OCI-LY7 (cell line): ENCODE data around the gene PTGER3. TPM values are rescaled to one million over a fixed set of nuclear protein-coding genes. Genes with fewer than 3 reads are reported as not detected.

Source experiments
- BruUV-seq: library from RNA; stranded (reverse); fragments of 400-500 nt; replicated peaks from 2 replicates; lab custom pipeline; 2021; lab: Mats Ljungman, UMichigan
- CTCF ChIA-PET: fragments of 300-600 bp; sonication (Branson Sonifier 250); formaldehyde crosslinking; loops from one replicate; lab custom pipeline; 2022; ENCODE audit warnings: antibody characterized with exemption; ENCODE audit not compliant: unreplicated experiment; lab: Charles Lee
- POLR2A ChIA-PET: fragments of 300-600 bp; sonication (Branson Sonifier 250); formaldehyde crosslinking; loops from one replicate; lab custom pipeline; 2022; ENCODE audit warnings: antibody characterized with exemption; lab: Charles Lee
- DNase-seq: peaks from one replicate; pipeline ENCODE4 v3.0.0-alpha.2; 2015; ENCODE audit warnings: low spot score
- H2AFZ ChIP-seq: fragments of 200-600 bp; sonication (generic), shearing (Covaris generic); 2 replicates; pipeline ENCODE4 v1.6.1; 2014; ENCODE audit warnings: mild to moderate bottlenecking, antibody characterized with exemption, low read length, moderate library complexity
- H3K27ac ChIP-seq: fragments of 200-600 bp; sonication (generic); 2 replicates; pipeline ENCODE4 v1.5.1; 2014; ENCODE audit warnings: mixed run types, low read depth, mild to moderate bottlenecking, moderate library complexity, low read length, inconsistent platforms; ENCODE audit not compliant: poor library complexity, severe bottlenecking
- H3K36me3 ChIP-seq: fragments of 200-600 bp; sonication (generic); 2 replicates; pipeline ENCODE4 v1.6.1; 2014; ENCODE audit warnings: mild to moderate bottlenecking, antibody characterized with exemption, low read length, moderate library complexity, mixed read lengths; ENCODE audit not compliant: insufficient read depth
- H3K4me1 ChIP-seq: fragments of 200-600 bp; sonication (generic); 2 replicates; pipeline ENCODE4 v1.5.1; 2014; ENCODE audit warnings: mild to moderate bottlenecking, low read length; ENCODE audit not compliant: insufficient read depth, poor library complexity, severe bottlenecking
- H3K4me2 ChIP-seq: fragments of 200-600 bp; sonication (generic); 2 replicates; pipeline ENCODE4 v1.6.1; 2014; ENCODE audit warnings: mild to moderate bottlenecking, low read length
- H3K4me3 ChIP-seq: fragments of 200-600 bp; sonication (generic); 2 replicates; pipeline ENCODE4 v1.5.1; 2014; ENCODE audit warnings: mild to moderate bottlenecking, low read depth, low read length; ENCODE audit not compliant: poor library complexity, severe bottlenecking
- H3K79me2 ChIP-seq: fragments of 200-600 bp; sonication (generic); 2 replicates; pipeline ENCODE4 v1.6.1; 2016; ENCODE audit warnings: low read depth, mild to moderate bottlenecking, low read length, moderate library complexity, mixed read lengths; ENCODE audit not compliant: insufficient read depth
- H3K9me2 ChIP-seq: fragments of 200-600 bp; sonication (generic); 2 replicates; pipeline ENCODE4 v1.6.1; 2016; ENCODE audit warnings: mild to moderate bottlenecking, low read length, mixed read lengths; ENCODE audit not compliant: insufficient read depth
- H3K9me3 ChIP-seq: fragments of 200-600 bp; sonication (generic); 2 replicates; pipeline ENCODE4 v1.6.1; 2014; ENCODE audit warnings: mild to moderate bottlenecking, mixed run types, low read length, mixed read lengths
- H4K20me1 ChIP-seq: fragments of 200-600 bp; sonication (generic); 2 replicates; pipeline ENCODE4 v1.6.1; 2014; ENCODE audit warnings: mild to moderate bottlenecking, antibody characterized with exemption, low read length, moderate library complexity, mixed read lengths; ENCODE audit not compliant: insufficient read depth
- CTCF ChIP-seq: fragments of 200-600 bp; sonication (generic); conservative IDR thresholded peaks from 2 replicates; pipeline ENCODE4 v1.5.1; 2014; ENCODE audit warnings: mild to moderate bottlenecking, antibody characterized with exemption, low read length, moderate library complexity, mixed read lengths
- EZH2phosphoT487 ChIP-seq: fragments of 200-600 bp; sonication (generic); IDR thresholded peaks from 2 replicates; pipeline ENCODE4 v1.6.1; 2018; ENCODE audit warnings: low read depth, borderline replicate concordance, mild to moderate bottlenecking, mixed run types, antibody characterized with exemption, low read length, moderate library complexity, mixed read lengths
- intact Hi-C: fragments of 100-400 bp; cut with micrococcal nuclease; formaldehyde crosslinking; loops from one replicate; pipeline ENCODE4 v1.10.0; 2022; ENCODE audit not compliant: unreplicated experiment
- total RNA-seq, 2 experiments: library from RNA; depleted of rRNA in 1 of 2; stranded (reverse); fragments of >200 nt in 1 of 2; shearing (Covaris generic) in 1 of 2; gene quantifications; 2 replicates each; pipeline ENCODE4 v1.2.3, GENCODE V29; 2014 to 2022

The PTGER3 gene
- total RNA-seq, 2 experiments from 2014 or later = 0.13 TPM; not detected in 1

- TF ChIP-seq CTCF = no peak
- TF ChIP-seq EZH2phosphoT487 = no peak
- Histone ChIP-seq H3K36me3 (no peaks in the 10 kb centered on the region), H3K79me2 (no peaks in the 10 kb centered on the region), H3K4me2 (no peak overlapping the region), H4K20me1 (no peaks in the 10 kb centered on the region), H3K27ac (no peak overlapping the region), H3K4me1 (no peaks in the 10 kb centered on the region), H3K4me3 (no peak overlapping the region), H3K9me3 (no peaks in the 10 kb centered on the region), H3K9me2 (no peaks in the 10 kb centered on the region), H2AFZ (no peak overlapping the region)
- ChIA-PET POLR2A (interaction anchor here (0.5 kb wide), 1 partner anchor 575 kb away, joined by 3 read pairs; no protein-coding TSS in a partner anchor), CTCF (no interaction called here)
- no peak for DNase-seq
- intact Hi-C loops = no loop called here
- no TSS peak for BruUV-seq
Observed at GRCh38 chr1:71023515-71023914, 24.1 kb downstream of the PTGER3 start.

GRCh38 chr1:71019233-71019969 lies 28.2 kb downstream of the PTGER3 start:
- POLR2A ChIA-PET = interaction anchor here (1.0 to 1.3 kb wide), 3 partner anchors 13 to 19 kb away, joined by 4 read pairs; no protein-coding TSS in a partner anchor
- BruUV-seq = no TSS peak
- Histone ChIP-seq H4K20me1 (no peaks in the 10 kb centered on the region), H3K4me2 (no peak overlapping the region), H3K9me3 (no peaks in the 10 kb centered on the region), H2AFZ (no peak overlapping the region), H3K79me2 (no peaks in the 10 kb centered on the region), H3K27ac (no peak overlapping the region), H3K36me3 (no peaks in the 10 kb centered on the region), H3K4me1 (no peaks in the 10 kb centered on the region), H3K4me3 (no peak overlapping the region), H3K9me2 (no peaks in the 10 kb centered on the region)
- DNase-seq = no peak
- intact Hi-C loops = no loop called here
- CTCF ChIA-PET = no interaction called here
- TF ChIP-seq EZH2phosphoT487 = no peak
- no peak for TF ChIP-seq CTCF

GRCh38 chr1:71018791-71019190 lies 28.8 kb downstream of the PTGER3 start:
- Histone ChIP-seq H3K4me1 (no peaks in the 10 kb centered on the region), H3K4me3 (no peak overlapping the region), H3K9me3 (no peaks in the 10 kb centered on the region), H3K79me2 (no peaks in the 10 kb centered on the region), H3K27ac (no peak overlapping the region), H3K36me3 (no peaks in the 10 kb centered on the region), H3K9me2 (no peaks in the 10 kb centered on the region), H2AFZ (no peak overlapping the region), H3K4me2 (no peak overlapping the region), H4K20me1 (no peaks in the 10 kb centered on the region)
- BruUV-seq = no TSS peak
- POLR2A ChIA-PET = interaction anchor here (0.9 to 1.0 kb wide), 2 partner anchors 13 to 27 kb away, joined by 3 to 4 read pairs; no protein-coding TSS in a partner anchor
- TF ChIP-seq EZH2phosphoT487 = no peak
- no peak for TF ChIP-seq CTCF
- no peak for DNase-seq
- intact Hi-C loops = no loop called here
- CTCF ChIA-PET = no interaction called here
